Heart left ventricle (tissue), 16 donors: ENCODE data around the gene IFIT3. TPM values are rescaled to one million over a fixed set of nuclear protein-coding genes. Genes with fewer than 3 reads are reported as not detected.

ENCODE experiments used
- ATAC-seq, 4 donors: fragments of 200-7000 bp; cut with Tn5 transposase; one replicate each; pipeline ENCODE4 v1.9.1; 2020 to 2022; ENCODE audit warnings: moderate library complexity in 4 of 4, mild to moderate bottlenecking in 3 of 4, moderate number of reproducible peaks in 1 of 4
- DNase-seq, 5 donors: peaks; one replicate each; pipeline ENCODE4 v3.0.0-alpha.2; 2020
- H3K27ac ChIP-seq, 12 donors: fragments of 200-600 bp; sonication (generic) in 4 of 12; one replicate each; pipeline versions ENCODE4 v1.5.0 to v1.8.0; 2016 to 2022; ENCODE audit warnings: mild to moderate bottlenecking in 2 of 12
- H3K27me3 ChIP-seq, 9 donors: fragments of 200-600 bp; sonication (generic) in 2 of 9; one replicate each; pipeline versions ENCODE4 v1.5.1 to v1.8.0; 2016 to 2022; ENCODE audit warnings: mild to moderate bottlenecking in 3 of 9
- H3K36me3 ChIP-seq, 9 donors: fragments of 200-600 bp; sonication (generic) in 2 of 9; one replicate each; pipeline versions ENCODE4 v1.5.0 to v1.8.0; 2018 to 2022; ENCODE audit warnings: mild to moderate bottlenecking in 2 of 9
- H3K4me1 ChIP-seq, 12 donors: fragments of 200-600 bp; sonication (generic) in 4 of 12; one replicate each; pipeline versions ENCODE4 v1.5.0 to v1.8.0; 2016 to 2022; ENCODE audit warnings: mild to moderate bottlenecking in 3 of 12
- H3K4me3 ChIP-seq, 12 donors: fragments of 200-600 bp; sonication (generic) in 4 of 12; one replicate each; pipeline versions ENCODE4 v1.5.0 to v1.8.0; 2017 to 2022; ENCODE audit warnings: mild to moderate bottlenecking in 9 of 12, moderate library complexity in 4 of 12
- H3K9me3 ChIP-seq, 12 donors: fragments of 200-600 bp; sonication (generic) in 4 of 12; one replicate each; pipeline versions ENCODE4 v1.5.0 to v1.8.0; 2016 to 2022; ENCODE audit warnings: mild to moderate bottlenecking in 1 of 12
- POLR2A ChIP-seq, 2 donors: fragments of 450-650 bp; IDR thresholded peaks; one replicate each; pipeline ENCODE4 v1.6.1; 2017; ENCODE audit warnings: antibody characterized with exemption in 2 of 2, mild to moderate bottlenecking in 2 of 2, moderate library complexity in 2 of 2
- WGBS, 4 donors: extraction: QIAGEN DNeasy Blood & Tissue Kit in 2 of 4; methylation state at CpG; one replicate each; pipeline versions ENCODE4 v1.1.5 to v1.1.7; 2013 to 2018; 5-methylcytosine and 5-hydroxymethylcytosine counted together
- intact Hi-C, 10 donors: fragments of 100-400 bp; cut with DNase I; formaldehyde crosslinking; loops; one replicate each; pipeline versions ENCODE4 v1.11.1 to v1.14.2; 2022
- polyA plus RNA-seq, 2 donors: library from polyadenylated mRNA; stranded (reverse); fragments of 200-250 nt; gene quantifications; one replicate each; pipeline ENCODE4 v1.2.3, GENCODE V29; 2013
- total RNA-seq, 9 donors: library from RNA; depleted of rRNA in 2 of 9; stranded (reverse); fragments of >200 nt in 2 of 9; fragmentation: NEBNext Ultra II Directional in 3 of 9; extraction: Animal tissue kit (Norgen Biotek cat#: 25700) in 3 of 9; gene quantifications; one replicate each; pipeline versions ENCODE4 v1.1.0 to v1.2.4, GENCODE V29; 2016 to 2023
- TF ChIP-seq, protein P1 (sequence below), 12 donors: fragments of 200-600 bp; sonication (generic) in 4 of 12; IDR thresholded peaks; one replicate each; pipeline versions ENCODE4 v1.5.0 to v1.8.0; 2018 to 2022; ENCODE audit warnings: antibody characterized with exemption in 12 of 12, mild to moderate bottlenecking in 5 of 12
- donor health status: ischemic (EF 13 %, LVEDD 7.1; RV severe dilation, severe dysfunction).
- donor health status: healthy with polysubstance abuse.
- donor health status: DM: no; HTN: yes; CAD: no.
- donor health status: DM: no; HTN: no; CAD: no.
- donor health status: ischemic (EF 25% LVEDD 6.9; RV normal size, moderate dysfunction).
- donor health status: ischemic (EF 25% LVEDD 5.7; RV mildly dilated, moderate dysfunction).
- donor health status: healthy.
- donor health status: DM: yes; HTN: yes; CAD: no.
- donor health status: ischemic (EF 35%, LVEDD 5.7; RV mildly dilated, moderate dysfunction).
- donor health status: nonischemic (EF 11% LVEDD 7.7; RV severe dilation, severe dysfunction).
- donor health status: DM: yes; HTN: yes; CAD: no.
- donor health status: PGD.
- donor health status: ischemic (EF 29% LVEDD 5.4; RV normal size, mild dysfunction).
- donor health status: nonischemic (EF 23%, LVEDD 6.1; RV moderate dilation, normal function).

Gene IFIT3
- total and polyA plus RNA-seq, 11 donors, result 4.4 to 107 (median 9.0) TPM

DNA sequence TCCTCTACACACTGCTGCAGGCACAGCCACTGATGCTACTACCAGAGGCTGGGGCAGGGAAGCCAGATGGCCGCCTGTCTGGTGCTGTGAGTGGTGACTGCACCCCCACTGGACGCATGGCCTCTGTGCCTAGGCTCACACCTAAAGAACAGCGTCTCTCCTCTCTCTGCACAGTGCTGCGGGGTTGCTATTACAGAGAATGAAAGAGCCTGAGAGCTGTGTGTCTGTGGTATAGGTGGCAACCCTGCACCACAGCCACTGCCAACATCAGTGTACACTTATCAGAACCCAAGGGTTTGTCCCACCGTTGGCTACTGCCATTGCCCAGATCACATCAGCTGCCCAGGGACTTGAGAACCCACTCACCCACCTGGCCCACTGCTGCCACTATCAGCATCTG lies 30.0 kb upstream of the IFIT3 start:
- TF ChIP-seq, protein P1, sequence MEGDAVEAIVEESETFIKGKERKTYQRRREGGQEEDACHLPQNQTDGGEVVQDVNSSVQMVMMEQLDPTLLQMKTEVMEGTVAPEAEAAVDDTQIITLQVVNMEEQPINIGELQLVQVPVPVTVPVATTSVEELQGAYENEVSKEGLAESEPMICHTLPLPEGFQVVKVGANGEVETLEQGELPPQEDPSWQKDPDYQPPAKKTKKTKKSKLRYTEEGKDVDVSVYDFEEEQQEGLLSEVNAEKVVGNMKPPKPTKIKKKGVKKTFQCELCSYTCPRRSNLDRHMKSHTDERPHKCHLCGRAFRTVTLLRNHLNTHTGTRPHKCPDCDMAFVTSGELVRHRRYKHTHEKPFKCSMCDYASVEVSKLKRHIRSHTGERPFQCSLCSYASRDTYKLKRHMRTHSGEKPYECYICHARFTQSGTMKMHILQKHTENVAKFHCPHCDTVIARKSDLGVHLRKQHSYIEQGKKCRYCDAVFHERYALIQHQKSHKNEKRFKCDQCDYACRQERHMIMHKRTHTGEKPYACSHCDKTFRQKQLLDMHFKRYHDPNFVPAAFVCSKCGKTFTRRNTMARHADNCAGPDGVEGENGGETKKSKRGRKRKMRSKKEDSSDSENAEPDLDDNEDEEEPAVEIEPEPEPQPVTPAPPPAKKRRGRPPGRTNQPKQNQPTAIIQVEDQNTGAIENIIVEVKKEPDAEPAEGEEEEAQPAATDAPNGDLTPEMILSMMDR (IDR thresholded peaks at IDR 0.05), result no peak
- no peak for TF ChIP-seq POLR2A (IDR thresholded peaks at IDR 0.05)

GRCh38 chr10:89299031-89299430 lies 28.8 kb upstream of the IFIT3 start:
- Histone ChIP-seq H3K27ac (no peak overlapping the region), H3K4me3 (no peak overlapping the region), H3K9me3 (peaks cover 0 to 12% (median 0%) of the 10 kb centered on the region in 12 donors), H3K27me3 (no peaks in the 10 kb centered on the region), H3K4me1 (peaks cover 0 to 64% (median 30%) of the 10 kb centered on the region in 12 donors), H3K36me3 (no peaks in the 10 kb centered on the region)
- ATAC-seq, result no peak
- DNase-seq, result no peak
- 72 to 98% (median 84%) methylated on average over 4 of the region's 4 CpGs for WGBS, 4 donors
- intact Hi-C loops, result no loop called here
- TF ChIP-seq, protein P1 (IDR thresholded peaks at IDR 0.05), result no peak
- no peak for TF ChIP-seq POLR2A (IDR thresholded peaks at IDR 0.05)

More for the DNA sequence above, 30.0 kb upstream of the IFIT3 start:
- no peak overlapping the region for H3K4me3 ChIP-seq
- H3K4me1 ChIP-seq, result peaks cover 0 to 51% (median 19%) of the 10 kb centered on the region in 12 donors
- DNase-seq, result no peak
- peaks cover 0 to 12% (median 0%) of the 10 kb centered on the region in 12 donors for H3K9me3 ChIP-seq
- intact Hi-C loops, result no loop called here
- WGBS, 4 donors, result 96 to 100% (median 98%) methylated on average over 1 to 5 of the region's 5 CpGs
- no peak for ATAC-seq
- no peaks in the 10 kb centered on the region for H3K36me3 ChIP-seq
- peak overlapping the region in 1 of 12 donors; percentile 83 for H3K27ac ChIP-seq
- H3K27me3 ChIP-seq, result no peaks in the 10 kb centered on the region

DNA sequence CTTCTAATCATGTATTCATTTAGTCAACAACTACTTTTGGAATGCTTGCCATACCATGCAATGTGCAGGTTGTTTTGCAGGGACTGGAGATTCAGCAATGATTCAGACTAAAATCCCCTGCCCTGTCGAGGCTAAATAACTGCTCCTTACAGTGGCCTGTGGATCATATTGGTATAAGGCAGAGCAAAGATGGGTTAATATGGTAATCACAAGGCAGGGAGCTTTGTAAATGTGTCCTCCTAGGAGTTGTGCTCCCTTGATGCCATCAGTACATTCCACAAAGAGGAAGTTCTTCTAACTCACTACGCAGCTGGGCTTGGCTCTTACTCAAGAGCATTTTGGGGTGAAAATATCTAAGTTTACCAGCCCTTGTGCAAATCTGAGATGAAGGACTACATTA lies 26.6 kb upstream of the IFIT3 start:
- Histone ChIP-seq H3K27me3 (no peaks in the 10 kb centered on the region), H3K4me1 (peaks cover 0 to 56% (median 23%) of the 10 kb centered on the region in 12 donors), H3K27ac (peak overlapping the region; percentile 74 to 97 (median 90)), H3K4me3 (peak overlapping the region; percentile 20 to 71 (median 56)), H3K9me3 (peaks cover 0 to 12% (median 0%) of the 10 kb centered on the region in 12 donors), H3K36me3 (peaks cover 0 to 6% (median 5%) of the 10 kb centered on the region in 9 donors)
- peak; percentile 63 to 71 (median 64) for ATAC-seq
- DNase-seq, result peak in 2 of 5 donors; percentile 43
- no peak for TF ChIP-seq POLR2A (IDR thresholded peaks at IDR 0.05)
- TF ChIP-seq, protein P1 (IDR thresholded peaks at IDR 0.05), result no peak
- intact Hi-C loops, result loop anchor here in 2 of 10 donors (5.0 to 10.0 kb wide), 3 partner anchors 56 to 114 kb away; partner anchors contain the start of genes IFIT1 (in 1 of the 2) and IFIT5 (in 1 of the 2)
- 19 to 25% (median 22%) methylated on average over 2 of the region's 2 CpGs for WGBS, 4 donors

GRCh38 chr10:89301721-89302445 lies 25.9 kb upstream of the IFIT3 start, which contains the start of gene IFIT2:
IFIT2 (plus strand) TSS chr10:89302046; CDS start chr10:89302124, 78 bp downstream.
- peaks cover 0 to 13% (median 12%) of the 10 kb centered on the region in 9 donors for H3K36me3 ChIP-seq

More at GRCh38 chr10:89301721-89302445, 25.9 kb upstream of the IFIT3 start, which contains the start of gene IFIT2:
- TF ChIP-seq, protein P1 (IDR thresholded peaks at IDR 0.05), result no peak
- peak in 1 of 2 donors; percentile 42 for TF ChIP-seq POLR2A (IDR thresholded peaks at IDR 0.05)
- H3K9me3 ChIP-seq, result peaks cover 0 to 12% (median 0%) of the 10 kb centered on the region in 12 donors
- peak within 1 kb of the TSS; percentile 74 to 97 (median 90) for H3K27ac ChIP-seq
- peak within 1 kb of the TSS; percentile 20 to 71 (median 56) for H3K4me3 ChIP-seq
- H3K4me1 ChIP-seq, result peaks cover 0 to 50% (median 22%) of the 10 kb centered on the region in 12 donors
- 2 to 4% (median 3%) methylated on average over 10 of the region's 10 CpGs for WGBS, 4 donors
- H3K27me3 ChIP-seq, result no peaks in the 10 kb centered on the region
- ATAC-seq, result peak; percentile 67 to 86 (median 82)
- peak; percentile 35 to 58 (median 44) for DNase-seq
- intact Hi-C loops, result loop anchor here in 3 of 10 donors (2.0 to 10.0 kb wide), 4 partner anchors 27 to 113 kb away; partner anchors contain the start of genes IFIT1 (in 1 of the 3) and IFIT5 (in 1 of the 3)
